IMR-90 (cell line): ENCODE measurements around the gene SKAP1.

ENCODE experiments used
- BHLHE40 ChIP-seq: fragments of 150-350 bp; IDR thresholded peaks from 2 replicates; pipeline ENCODE4 v1.6.1; 2016; ENCODE audit warnings: mild to moderate bottlenecking, low read depth, low read length
- CEBPB ChIP-seq: IDR thresholded peaks from 2 replicates; pipeline ENCODE4 v1.6.1; 2012; ENCODE audit warnings: low read depth, low read length, improper control_type of control experiment
- MAFK ChIP-seq: IDR thresholded peaks from 2 replicates; pipeline ENCODE4 v1.6.1; 2012; ENCODE audit warnings: low read depth, low read length, improper control_type of control experiment
- MAZ ChIP-seq: IDR thresholded peaks from 2 replicates; pipeline ENCODE4 v1.6.1; 2012; ENCODE audit warnings: low read depth, mild to moderate bottlenecking, low read length, improper control_type of control experiment, moderate library complexity, borderline replicate concordance
- MXI1 ChIP-seq: IDR thresholded peaks from 2 replicates; pipeline ENCODE4 v1.6.1; 2012; ENCODE audit warnings: low read depth, mild to moderate bottlenecking, low read length, moderate library complexity, borderline replicate concordance
- POLR2A ChIP-seq: IDR thresholded peaks from 2 replicates; pipeline ENCODE4 v1.6.1; 2012; ENCODE audit warnings: mild to moderate bottlenecking, low read depth, low read length
- RAD21 ChIP-seq: IDR thresholded peaks from 2 replicates; pipeline ENCODE4 v1.6.1; 2012; ENCODE audit warnings: low read length, improper control_type of control experiment
- RCOR1 ChIP-seq: IDR thresholded peaks from 2 replicates; pipeline ENCODE4 v1.6.1; 2012; ENCODE audit warnings: mild to moderate bottlenecking, low read length, improper control_type of control experiment; ENCODE audit not compliant: insufficient replicate concordance
- SMC3 ChIP-seq: fragments of 150-350 bp; IDR thresholded peaks from 2 replicates; pipeline ENCODE4 v1.6.1; 2016; ENCODE audit warnings: low read depth, mild to moderate bottlenecking, antibody characterized with exemption, low read length, moderate library complexity
- TF ChIP-seq, protein P1 (sequence below): conservative IDR thresholded peaks from 2 replicates; pipeline ENCODE4 v1.5.1; 2012; ENCODE audit warnings: mild to moderate bottlenecking, low read depth, low read length, improper control_type of control experiment
- TF ChIP-seq, protein P2 (sequence below): fragments of 150-350 bp; IDR thresholded peaks from 2 replicates; pipeline ENCODE4 v1.6.1; 2017; ENCODE audit warnings: mild to moderate bottlenecking, antibody characterized with exemption, low read length, low read depth
- TF ChIP-seq, protein P3 (sequence below): fragments of 150-350 bp; IDR thresholded peaks from 2 replicates; pipeline ENCODE4 v1.6.1; 2016; ENCODE audit warnings: low read depth, mild to moderate bottlenecking, low read length, moderate library complexity, borderline replicate concordance

DNA sequence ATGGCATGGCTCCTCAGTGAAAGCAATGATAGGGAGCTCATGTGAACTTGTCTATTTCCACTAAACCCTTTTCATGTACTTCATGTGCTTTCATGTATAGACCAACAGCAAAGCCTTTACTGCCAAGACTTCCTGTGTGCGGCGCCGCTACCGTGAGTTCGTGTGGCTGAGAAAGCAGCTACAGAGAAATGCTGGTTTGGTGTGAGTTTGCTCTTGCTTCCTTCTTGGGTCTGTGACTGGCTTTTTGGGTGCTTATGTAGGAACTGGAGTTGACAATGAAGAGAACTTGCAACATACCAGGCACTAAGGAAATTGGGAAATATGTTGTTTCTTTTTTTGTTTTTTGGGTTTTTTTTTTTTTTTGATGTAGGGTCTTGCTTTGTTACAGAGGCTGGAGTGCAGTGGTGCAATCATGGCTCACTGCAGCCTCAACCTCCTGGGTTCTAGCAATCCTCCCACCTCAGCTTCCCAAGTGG lies 316.8 kb downstream of the SKAP1 start:
- TF ChIP-seq, protein P1, sequence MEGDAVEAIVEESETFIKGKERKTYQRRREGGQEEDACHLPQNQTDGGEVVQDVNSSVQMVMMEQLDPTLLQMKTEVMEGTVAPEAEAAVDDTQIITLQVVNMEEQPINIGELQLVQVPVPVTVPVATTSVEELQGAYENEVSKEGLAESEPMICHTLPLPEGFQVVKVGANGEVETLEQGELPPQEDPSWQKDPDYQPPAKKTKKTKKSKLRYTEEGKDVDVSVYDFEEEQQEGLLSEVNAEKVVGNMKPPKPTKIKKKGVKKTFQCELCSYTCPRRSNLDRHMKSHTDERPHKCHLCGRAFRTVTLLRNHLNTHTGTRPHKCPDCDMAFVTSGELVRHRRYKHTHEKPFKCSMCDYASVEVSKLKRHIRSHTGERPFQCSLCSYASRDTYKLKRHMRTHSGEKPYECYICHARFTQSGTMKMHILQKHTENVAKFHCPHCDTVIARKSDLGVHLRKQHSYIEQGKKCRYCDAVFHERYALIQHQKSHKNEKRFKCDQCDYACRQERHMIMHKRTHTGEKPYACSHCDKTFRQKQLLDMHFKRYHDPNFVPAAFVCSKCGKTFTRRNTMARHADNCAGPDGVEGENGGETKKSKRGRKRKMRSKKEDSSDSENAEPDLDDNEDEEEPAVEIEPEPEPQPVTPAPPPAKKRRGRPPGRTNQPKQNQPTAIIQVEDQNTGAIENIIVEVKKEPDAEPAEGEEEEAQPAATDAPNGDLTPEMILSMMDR = no peak
- TF ChIP-seq, protein P2, sequence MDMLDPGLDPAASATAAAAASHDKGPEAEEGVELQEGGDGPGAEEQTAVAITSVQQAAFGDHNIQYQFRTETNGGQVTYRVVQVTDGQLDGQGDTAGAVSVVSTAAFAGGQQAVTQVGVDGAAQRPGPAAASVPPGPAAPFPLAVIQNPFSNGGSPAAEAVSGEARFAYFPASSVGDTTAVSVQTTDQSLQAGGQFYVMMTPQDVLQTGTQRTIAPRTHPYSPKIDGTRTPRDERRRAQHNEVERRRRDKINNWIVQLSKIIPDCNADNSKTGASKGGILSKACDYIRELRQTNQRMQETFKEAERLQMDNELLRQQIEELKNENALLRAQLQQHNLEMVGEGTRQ = no peak
- TF ChIP-seq SMC3 (no peak), MXI1 (no peak), BHLHE40 (no peak), POLR2A (no peak), CEBPB (no peak), MAFK (no peak), RAD21 (no peak), RCOR1 (no peak), MAZ (no peak)
- TF ChIP-seq, protein P3, sequence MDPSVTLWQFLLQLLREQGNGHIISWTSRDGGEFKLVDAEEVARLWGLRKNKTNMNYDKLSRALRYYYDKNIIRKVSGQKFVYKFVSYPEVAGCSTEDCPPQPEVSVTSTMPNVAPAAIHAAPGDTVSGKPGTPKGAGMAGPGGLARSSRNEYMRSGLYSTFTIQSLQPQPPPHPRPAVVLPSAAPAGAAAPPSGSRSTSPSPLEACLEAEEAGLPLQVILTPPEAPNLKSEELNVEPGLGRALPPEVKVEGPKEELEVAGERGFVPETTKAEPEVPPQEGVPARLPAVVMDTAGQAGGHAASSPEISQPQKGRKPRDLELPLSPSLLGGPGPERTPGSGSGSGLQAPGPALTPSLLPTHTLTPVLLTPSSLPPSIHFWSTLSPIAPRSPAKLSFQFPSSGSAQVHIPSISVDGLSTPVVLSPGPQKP = no peak
